Glutamatergic neuron (in vitro differentiated cells): ENCODE results near the gene CABP4. TPM values are rescaled to one million over a fixed set of nuclear protein-coding genes. Genes with fewer than 3 reads are reported as not detected.

Experiments used
- DNase-seq: peaks from one replicate; pipeline ENCODE4 v3.0.0; 2022
- H3K27ac Mint-ChIP-seq: one replicate; pipeline ENCODE4 v1.8.0; 2020; ENCODE audit warnings: mild to moderate bottlenecking, mixed read lengths, inconsistent platforms; ENCODE audit not compliant: unreplicated experiment
- H3K27me3 Mint-ChIP-seq: one replicate; pipeline ENCODE4 v1.8.0; 2020; ENCODE audit warnings: mild to moderate bottlenecking, moderate library complexity, mixed read lengths, inconsistent platforms; ENCODE audit not compliant: unreplicated experiment
- H3K36me3 Mint-ChIP-seq: one replicate; pipeline ENCODE4 v1.8.0; 2020; ENCODE audit warnings: mild to moderate bottlenecking, mixed read lengths, inconsistent platforms; ENCODE audit not compliant: unreplicated experiment
- H3K4me1 Mint-ChIP-seq: one replicate; pipeline ENCODE4 v1.8.0; 2020; ENCODE audit warnings: mild to moderate bottlenecking, low read depth, mixed read lengths, inconsistent platforms; ENCODE audit not compliant: unreplicated experiment
- H3K4me3 Mint-ChIP-seq: one replicate; pipeline ENCODE4 v1.8.0; 2020; ENCODE audit warnings: mild to moderate bottlenecking, mixed read lengths, inconsistent platforms; ENCODE audit not compliant: unreplicated experiment
- H3K9me3 Mint-ChIP-seq: one replicate; pipeline ENCODE4 v1.8.0; 2020; ENCODE audit warnings: mild to moderate bottlenecking, moderate library complexity, mixed read lengths, inconsistent platforms; ENCODE audit not compliant: unreplicated experiment
- CTCF ChIP-seq: fragments of 200-600 bp; sonication (generic); IDR thresholded peaks from one replicate; pipeline ENCODE4 v1.5.0; 2021; ENCODE audit not compliant: partially characterized antibody, unreplicated experiment
- total RNA-seq: library from RNA; stranded (reverse); fragmentation: NEBNext Ultra II Directional; extraction: Animal tissue kit (Norgen Biotek cat#: 25700); gene quantifications from one replicate; pipeline ENCODE4 v1.2.1, GENCODE V29; 2021; ENCODE audit not compliant: unreplicated experiment

The CABP4 gene
- total RNA-seq, 1 donor from 2014 or later = not detected

- Mint-ChIP-seq H3K27me3 (peaks cover 10% of the 10 kb centered on the region), H3K4me3 (no peak overlapping the region), H3K9me3 (peaks cover 10% of the 10 kb centered on the region), H3K27ac (no peak overlapping the region), H3K36me3 (no peaks in the 10 kb centered on the region), H3K4me1 (peaks cover 3% of the 10 kb centered on the region)
- no peak for TF ChIP-seq CTCF
- DNase-seq = no peak
These were observed 1.1 kb upstream of the CABP4 start for GRCh38 chr11:67453816-67454732.

- Mint-ChIP-seq H3K9me3 (peaks cover 6% of the 10 kb centered on the region), H3K27me3 (peaks cover 8% of the 10 kb centered on the region), H3K36me3 (no peaks in the 10 kb centered on the region), H3K4me1 (no peaks in the 10 kb centered on the region), H3K4me3 (no peak overlapping the region), H3K27ac (no peak overlapping the region)
- DNase-seq = no peak
- no peak for TF ChIP-seq CTCF
These were observed 1.0 kb downstream of the CABP4 start for GRCh38 chr11:67456068-67456705.

- H3K4me3 Mint-ChIP-seq = no peak overlapping the region
- TF ChIP-seq CTCF = no peak
- H3K9me3 Mint-ChIP-seq = peaks cover 2% of the 10 kb centered on the region
- H3K27ac Mint-ChIP-seq = no peak overlapping the region
- H3K4me1 Mint-ChIP-seq = no peaks in the 10 kb centered on the region
- peaks cover 7% of the 10 kb centered on the region for H3K27me3 Mint-ChIP-seq
- H3K36me3 Mint-ChIP-seq = no peaks in the 10 kb centered on the region
- DNase-seq = no peak
These were observed 2.3 kb downstream of the CABP4 start for GRCh38 chr11:67457453-67457852.

GRCh38 chr11:67458266-67458665, 3.1 kb downstream of the CABP4 start:
- TF ChIP-seq CTCF = no peak
- H3K27me3 Mint-ChIP-seq = peaks cover 7% of the 10 kb centered on the region
- DNase-seq = no peak
- no peak overlapping the region for H3K27ac Mint-ChIP-seq
- no peaks in the 10 kb centered on the region for H3K36me3 Mint-ChIP-seq
- no peaks in the 10 kb centered on the region for H3K9me3 Mint-ChIP-seq
- no peak overlapping the region for H3K4me3 Mint-ChIP-seq
- H3K4me1 Mint-ChIP-seq = no peaks in the 10 kb centered on the region

GRCh38 chr11:67463186-67463585, 8.0 kb downstream of the CABP4 start:
- Mint-ChIP-seq H3K4me3 (no peak overlapping the region), H3K27me3 (peaks cover 2% of the 10 kb centered on the region), H3K9me3 (no peaks in the 10 kb centered on the region), H3K27ac (no peak overlapping the region), H3K36me3 (no peaks in the 10 kb centered on the region), H3K4me1 (peaks cover 4% of the 10 kb centered on the region)
- no peak for DNase-seq
- TF ChIP-seq CTCF = no peak
